ENCODE data around the gene B3GNT2. TPM values are rescaled to one million over a fixed set of nuclear protein-coding genes. Genes with fewer than 3 reads are reported as not detected.
A peak's percentile ranks its signal among the peaks of the same experiment; 100 is the strongest.

Gene B3GNT2
- total and polyA plus RNA-seq, 9 of the 15 experiments (the other 6 are each of a cell fraction or from before 2014, with no cell fraction given): 6.0 to 38.9 (median 25.0) TPM

- ATAC-seq (peak; percentile 52), DNase-seq (ENCODE audit: extremely low read depth in 1 of 4, low spot score in 3 of 4) (no peak), FAIRE-seq (no peak)
- no peaks in the 10 kb centered on the region for H3K79me2 ChIP-seq (ENCODE audit: control insufficient read depth, insufficient read depth, low read length)
- ChIA-PET CTCF (ENCODE audit: low intra/inter-chr PET ratio) (no interaction called here), POLR2A (interaction anchor here (1.1 to 1.4 kb wide), 2 partner anchors 16 to 64 kb away, joined by 3 to 4 read pairs; no protein-coding TSS in a partner anchor)
- in situ Hi-C loops (cut with MboI) (no loop called here), intact Hi-C loops (cut with micrococcal nuclease) (no loop called here)
- H4K20me1 ChIP-seq (replicated peaks; ENCODE audit: control insufficient read depth, insufficient read depth, low read length): no peaks in the 10 kb centered on the region
- peaks cover 0 to 4% of the 10 kb centered on the region in 2 experiments; a peak in 1 of 5 replicates for H3K4me1 ChIP-seq (replicated peaks in 1 of 2; ENCODE audit: control insufficient read depth in 2 of 2, insufficient read depth in 2 of 2, low read length in 2 of 2)
- H3K27me3 ChIP-seq (ENCODE audit: control insufficient read depth in 2 of 2, insufficient read depth in 2 of 2, low read length in 2 of 2): no peaks in the 10 kb centered on the region
- no peak overlapping the region for H3K4me3 ChIP-seq
- no peaks in the 10 kb centered on the region for H3K9me1 ChIP-seq (ENCODE audit: control insufficient read depth, insufficient read depth, low read length)
- WGBS (ENCODE audit: insufficient coverage, low coverage, missing lambda C conversion rate): 51% methylated on average over 9 of the region's 16 CpGs
- BruUV-seq (replicated peaks): no TSS peak
- H3K36me3 ChIP-seq (ENCODE audit: control insufficient read depth, insufficient read depth, low read length): no peaks in the 10 kb centered on the region
- H3K27ac ChIP-seq (ENCODE audit: extremely low read depth, low read depth, low read length): no peak overlapping the region
- no peaks in the 10 kb centered on the region for H3K9me3 ChIP-seq (replicated peaks; ENCODE audit: control insufficient read depth, insufficient read depth, low read depth, low read length)
- no peak overlapping the region for H2AFZ ChIP-seq (ENCODE audit: low read depth, low read length)
- no peak overlapping the region for H3K9ac ChIP-seq (ENCODE audit: insufficient read depth in 1 of 2, low read depth in 2 of 2, low read length in 2 of 2)
- H3K4me2 ChIP-seq (ENCODE audit: insufficient read depth, low read length): no peak overlapping the region
- TF ChIP-seq BACH1 (tag; IDR thresholded peaks at IDR 0.05): no peak
- TF ChIP-seq ZKSCAN3 (CRISPR knock-in tag; IDR thresholded peaks at IDR 0.05): no peak
- TF ChIP-seq POLR2H (tag; IDR thresholded peaks at IDR 0.05; ENCODE audit: low read depth): no peak
- TF ChIP-seq MECOM (CRISPR knock-in tag; IDR thresholded peaks at IDR 0.05): no peak
- TF ChIP-seq ATF7 (IDR thresholded peaks at IDR 0.05): no peak
- no peak for TF ChIP-seq RERE (CRISPR knock-in tag; IDR thresholded peaks at IDR 0.05; ENCODE audit: borderline replicate concordance)
- no peak for TF ChIP-seq CSDE1 (IDR thresholded peaks at IDR 0.05)
- TF ChIP-seq ZNF12 (CRISPR knock-in tag; IDR thresholded peaks at IDR 0.05): no peak
- TF ChIP-seq ZNF609 (CRISPR knock-in tag; IDR thresholded peaks at IDR 0.05; ENCODE audit: borderline replicate concordance): no peak
Observed at GRCh38 chr2:62234755-62235655, 39.1 kb downstream of the B3GNT2 start.

Measured in K562 (cell line).